HG03064 (cell line): ENCODE measurements around the gene VASP.
A peak's percentile ranks its signal among the peaks of the same experiment; 100 is the strongest.

Experiments used
- ATAC-seq: cut with Tn5 transposase; IDR thresholded peaks from one replicate; pipeline ENCODE4 v1.9.1; 2021; ENCODE audit warnings: low read depth; ENCODE audit not compliant: unreplicated experiment

The VASP gene

GRCh38 chr19:45473682-45474605, 33.3 kb upstream of the VASP start:
- no peak for ATAC-seq

GRCh38 chr19:45474606-45475521, 32.4 kb upstream of the VASP start:
- ATAC-seq, result no peak

- no peak for ATAC-seq
These were observed 31.6 kb upstream of the VASP start for GRCh38 chr19:45475537-45476291.

GRCh38 chr19:45476304-45476703, 31.0 kb upstream of the VASP start:
- no peak for ATAC-seq

- no peak for ATAC-seq
These were observed 30.1 kb upstream of the VASP start for GRCh38 chr19:45477186-45477585.

- ATAC-seq, result no peak
These were observed 29.4 kb upstream of the VASP start for GRCh38 chr19:45477713-45478453.

- ATAC-seq, result peak; percentile 56
These were observed 28.6 kb upstream of the VASP start for GRCh38 chr19:45478454-45479238.

- ATAC-seq, result no peak
These were observed 24.2 kb upstream of the VASP start for GRCh38 chr19:45483033-45483432.

- no peak for ATAC-seq
These were observed 22.9 kb upstream of the VASP start for GRCh38 chr19:45484273-45484945.

- peak; percentile 81 for ATAC-seq
These were observed 21.8 kb upstream of the VASP start for GRCh38 chr19:45485305-45486077.

- no peak for ATAC-seq
These were observed 18.6 kb upstream of the VASP start for GRCh38 chr19:45488708-45489107.

- no peak for ATAC-seq
These were observed 17.9 kb upstream of the VASP start for GRCh38 chr19:45489216-45489855.

GRCh38 chr19:45492137-45492626, 15.1 kb upstream of the VASP start:
- no peak for ATAC-seq

- ATAC-seq, result no peak
These were observed 14.4 kb upstream of the VASP start for GRCh38 chr19:45492627-45493470.

- no peak for ATAC-seq
These were observed 12.9 kb upstream of the VASP start for GRCh38 chr19:45494261-45494916.

GRCh38 chr19:45495178-45495577, 12.1 kb upstream of the VASP start:
- no peak for ATAC-seq
